ENCODE measurements around the gene RAP1GDS1.

The RAP1GDS1 gene

DNA sequence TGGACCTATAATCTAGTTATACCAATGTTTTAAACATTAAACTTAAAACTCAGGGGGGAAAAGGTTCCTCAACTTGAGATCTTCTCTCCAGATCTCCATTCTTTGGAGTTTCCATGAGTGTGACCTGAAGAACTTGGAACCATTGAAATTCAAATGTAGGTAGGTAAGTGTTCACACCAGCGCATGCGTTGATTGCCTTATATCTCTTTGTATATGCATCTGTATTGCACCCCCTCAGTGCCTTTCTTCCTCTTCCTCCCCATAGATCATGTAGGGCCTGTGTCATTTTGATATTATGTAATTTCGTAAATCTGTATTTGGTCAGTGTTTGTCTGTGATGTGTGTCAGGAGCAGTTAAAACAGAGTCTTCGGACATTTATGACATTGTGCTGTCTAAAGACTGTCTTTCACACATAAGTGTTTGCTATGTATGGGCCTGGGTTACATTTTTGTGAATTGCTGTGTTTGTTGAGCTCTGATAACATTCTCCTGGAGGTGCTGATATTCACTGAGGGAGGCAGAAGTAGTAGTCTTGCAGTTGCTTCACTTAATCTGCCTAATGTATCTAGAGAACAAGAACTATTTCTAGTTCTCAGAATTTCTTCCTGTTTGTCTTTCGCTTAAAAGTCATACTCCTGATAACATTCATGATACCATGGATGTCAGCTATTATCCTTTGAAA is 126.3 kb downstream of the RAP1GDS1 start:
- TF ChIP-seq, protein P1, sequence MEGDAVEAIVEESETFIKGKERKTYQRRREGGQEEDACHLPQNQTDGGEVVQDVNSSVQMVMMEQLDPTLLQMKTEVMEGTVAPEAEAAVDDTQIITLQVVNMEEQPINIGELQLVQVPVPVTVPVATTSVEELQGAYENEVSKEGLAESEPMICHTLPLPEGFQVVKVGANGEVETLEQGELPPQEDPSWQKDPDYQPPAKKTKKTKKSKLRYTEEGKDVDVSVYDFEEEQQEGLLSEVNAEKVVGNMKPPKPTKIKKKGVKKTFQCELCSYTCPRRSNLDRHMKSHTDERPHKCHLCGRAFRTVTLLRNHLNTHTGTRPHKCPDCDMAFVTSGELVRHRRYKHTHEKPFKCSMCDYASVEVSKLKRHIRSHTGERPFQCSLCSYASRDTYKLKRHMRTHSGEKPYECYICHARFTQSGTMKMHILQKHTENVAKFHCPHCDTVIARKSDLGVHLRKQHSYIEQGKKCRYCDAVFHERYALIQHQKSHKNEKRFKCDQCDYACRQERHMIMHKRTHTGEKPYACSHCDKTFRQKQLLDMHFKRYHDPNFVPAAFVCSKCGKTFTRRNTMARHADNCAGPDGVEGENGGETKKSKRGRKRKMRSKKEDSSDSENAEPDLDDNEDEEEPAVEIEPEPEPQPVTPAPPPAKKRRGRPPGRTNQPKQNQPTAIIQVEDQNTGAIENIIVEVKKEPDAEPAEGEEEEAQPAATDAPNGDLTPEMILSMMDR (IDR thresholded peaks at IDR 0.05), result no peak

- TF ChIP-seq, protein P1 (IDR thresholded peaks at IDR 0.05), result no peak
These were observed 132.9 kb downstream of the RAP1GDS1 start for GRCh38 chr4:98394134-98394533.

GRCh38 chr4:98399915-98400314 is 138.7 kb downstream of the RAP1GDS1 start:
- TF ChIP-seq, protein P1 (IDR thresholded peaks at IDR 0.05), result no peak

- TF ChIP-seq, protein P1 (IDR thresholded peaks at IDR 0.05), result no peak
These were observed 145.6 kb downstream of the RAP1GDS1 start for GRCh38 chr4:98406819-98407218.

DNA sequence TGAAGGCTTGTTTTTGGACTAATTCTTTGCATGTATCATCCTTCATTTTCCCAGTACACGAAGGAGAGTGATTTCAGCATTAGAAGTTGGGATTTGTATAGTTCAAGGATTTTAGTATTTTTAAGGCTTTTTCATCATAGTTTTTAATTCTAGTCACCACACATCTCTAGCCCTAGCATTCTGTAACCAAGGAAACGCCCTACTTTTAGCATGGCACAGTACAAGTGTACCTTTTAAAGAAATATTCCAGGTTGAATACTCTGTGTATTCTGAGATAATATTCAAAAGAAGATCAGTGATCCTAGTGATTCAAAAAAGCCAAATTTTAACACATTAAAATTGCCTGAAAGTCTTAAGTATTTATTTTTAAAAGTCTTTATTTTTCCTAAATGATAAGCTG is 150.5 kb downstream of the RAP1GDS1 start:
- TF ChIP-seq, protein P1 (IDR thresholded peaks at IDR 0.05), result no peak

DNA sequence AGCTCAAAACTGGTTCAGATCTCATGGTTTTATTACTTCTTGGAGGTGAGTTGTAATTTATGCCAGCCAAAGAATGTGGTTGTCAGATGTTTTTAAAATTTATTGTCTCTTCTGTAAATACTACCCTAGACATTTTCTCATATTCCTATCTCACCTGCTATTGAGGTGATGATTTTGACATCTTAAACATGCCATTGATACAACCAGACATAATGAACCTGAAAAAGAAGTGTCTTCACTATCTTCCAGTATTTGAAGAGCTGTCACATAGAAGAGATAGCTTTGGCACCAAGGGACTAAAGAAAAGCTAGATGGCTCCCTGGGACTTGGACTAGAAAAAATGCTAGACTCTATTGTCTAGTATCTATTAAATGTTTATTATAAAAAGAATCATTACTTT is 155.7 kb downstream of the RAP1GDS1 start:
- TF ChIP-seq, protein P1 (IDR thresholded peaks at IDR 0.05), result no peak

GRCh38 chr4:98421111-98421510 is 159.9 kb downstream of the RAP1GDS1 start:
- TF ChIP-seq, protein P1 (IDR thresholded peaks at IDR 0.05), result no peak

- TF ChIP-seq, protein P1 (IDR thresholded peaks at IDR 0.05), result no peak
These were observed 161.8 kb downstream of the RAP1GDS1 start for GRCh38 chr4:98423009-98423408.
